Glutamatergic neuron (in vitro differentiated cells): ENCODE measurements around the gene VSTM4. TPM values are rescaled to one million over a fixed set of nuclear protein-coding genes. Genes with fewer than 3 reads are reported as not detected.

Experiments
- DNase-seq: peaks from one replicate; pipeline ENCODE4 v3.0.0; 2022
- H3K27ac Mint-ChIP-seq: one replicate; pipeline ENCODE4 v1.8.0; 2020; ENCODE audit warnings: mild to moderate bottlenecking, mixed read lengths, inconsistent platforms; ENCODE audit not compliant: unreplicated experiment
- H3K27me3 Mint-ChIP-seq: one replicate; pipeline ENCODE4 v1.8.0; 2020; ENCODE audit warnings: mild to moderate bottlenecking, moderate library complexity, mixed read lengths, inconsistent platforms; ENCODE audit not compliant: unreplicated experiment
- H3K36me3 Mint-ChIP-seq: one replicate; pipeline ENCODE4 v1.8.0; 2020; ENCODE audit warnings: mild to moderate bottlenecking, mixed read lengths, inconsistent platforms; ENCODE audit not compliant: unreplicated experiment
- H3K4me1 Mint-ChIP-seq: one replicate; pipeline ENCODE4 v1.8.0; 2020; ENCODE audit warnings: mild to moderate bottlenecking, low read depth, mixed read lengths, inconsistent platforms; ENCODE audit not compliant: unreplicated experiment
- H3K4me3 Mint-ChIP-seq: one replicate; pipeline ENCODE4 v1.8.0; 2020; ENCODE audit warnings: mild to moderate bottlenecking, mixed read lengths, inconsistent platforms; ENCODE audit not compliant: unreplicated experiment
- H3K9me3 Mint-ChIP-seq: one replicate; pipeline ENCODE4 v1.8.0; 2020; ENCODE audit warnings: mild to moderate bottlenecking, moderate library complexity, mixed read lengths, inconsistent platforms; ENCODE audit not compliant: unreplicated experiment
- CTCF ChIP-seq: fragments of 200-600 bp; sonication (generic); IDR thresholded peaks from one replicate; pipeline ENCODE4 v1.5.0; 2021; ENCODE audit not compliant: partially characterized antibody, unreplicated experiment
- total RNA-seq: library from RNA; stranded (reverse); fragmentation: NEBNext Ultra II Directional; extraction: Animal tissue kit (Norgen Biotek cat#: 25700); gene quantifications from one replicate; pipeline ENCODE4 v1.2.1, GENCODE V29; 2021; ENCODE audit not compliant: unreplicated experiment

The VSTM4 gene
- total RNA-seq, 1 donor from 2014 or later: 2.0 TPM

GRCh38 chr10:49068672-49069217 is 46.6 kb downstream of the VSTM4 start:
- no peak for DNase-seq
- no peaks in the 10 kb centered on the region for H3K36me3 Mint-ChIP-seq
- H3K4me3 Mint-ChIP-seq: no peak overlapping the region
- H3K9me3 Mint-ChIP-seq: peaks cover 2% of the 10 kb centered on the region
- no peaks in the 10 kb centered on the region for H3K4me1 Mint-ChIP-seq
- no peak for TF ChIP-seq CTCF
- H3K27me3 Mint-ChIP-seq: no peaks in the 10 kb centered on the region
- no peak overlapping the region for H3K27ac Mint-ChIP-seq

GRCh38 chr10:49068209-49068608 is 47.1 kb downstream of the VSTM4 start:
- H3K27me3 Mint-ChIP-seq: no peaks in the 10 kb centered on the region
- no peaks in the 10 kb centered on the region for H3K36me3 Mint-ChIP-seq
- H3K4me1 Mint-ChIP-seq: no peaks in the 10 kb centered on the region
- H3K27ac Mint-ChIP-seq: no peak overlapping the region
- no peak overlapping the region for H3K4me3 Mint-ChIP-seq
- H3K9me3 Mint-ChIP-seq: peaks cover 2% of the 10 kb centered on the region
- no peak for DNase-seq
- TF ChIP-seq CTCF: no peak

GRCh38 chr10:49066944-49067730 is 48.2 kb downstream of the VSTM4 start:
- H3K27ac Mint-ChIP-seq: no peak overlapping the region
- no peaks in the 10 kb centered on the region for H3K4me1 Mint-ChIP-seq
- H3K4me3 Mint-ChIP-seq: no peak overlapping the region
- peaks cover 4% of the 10 kb centered on the region for H3K9me3 Mint-ChIP-seq
- TF ChIP-seq CTCF: no peak
- no peaks in the 10 kb centered on the region for H3K27me3 Mint-ChIP-seq
- DNase-seq: no peak
- H3K36me3 Mint-ChIP-seq: peaks cover 2% of the 10 kb centered on the region

- Mint-ChIP-seq H3K9me3 (peaks cover 5% of the 10 kb centered on the region), H3K36me3 (peaks cover 18% of the 10 kb centered on the region), H3K4me1 (no peaks in the 10 kb centered on the region), H3K27ac (no peak overlapping the region), H3K27me3 (peaks cover 5% of the 10 kb centered on the region), H3K4me3 (no peak overlapping the region)
- no peak for DNase-seq
- TF ChIP-seq CTCF: no peak
Measured at GRCh38 chr10:49062229-49062628, 53.1 kb downstream of the VSTM4 start.

- peaks cover 3% of the 10 kb centered on the region for H3K9me3 Mint-ChIP-seq
- no peak overlapping the region for H3K27ac Mint-ChIP-seq
- DNase-seq: no peak
- peaks cover 18% of the 10 kb centered on the region for H3K36me3 Mint-ChIP-seq
- no peak for TF ChIP-seq CTCF
- H3K27me3 Mint-ChIP-seq: peaks cover 5% of the 10 kb centered on the region
- no peak overlapping the region for H3K4me3 Mint-ChIP-seq
- no peaks in the 10 kb centered on the region for H3K4me1 Mint-ChIP-seq
Measured at GRCh38 chr10:49061667-49062066, 53.7 kb downstream of the VSTM4 start.
